Measurements from ENCODE around the gene TULP4.

Gene TULP4

DNA sequence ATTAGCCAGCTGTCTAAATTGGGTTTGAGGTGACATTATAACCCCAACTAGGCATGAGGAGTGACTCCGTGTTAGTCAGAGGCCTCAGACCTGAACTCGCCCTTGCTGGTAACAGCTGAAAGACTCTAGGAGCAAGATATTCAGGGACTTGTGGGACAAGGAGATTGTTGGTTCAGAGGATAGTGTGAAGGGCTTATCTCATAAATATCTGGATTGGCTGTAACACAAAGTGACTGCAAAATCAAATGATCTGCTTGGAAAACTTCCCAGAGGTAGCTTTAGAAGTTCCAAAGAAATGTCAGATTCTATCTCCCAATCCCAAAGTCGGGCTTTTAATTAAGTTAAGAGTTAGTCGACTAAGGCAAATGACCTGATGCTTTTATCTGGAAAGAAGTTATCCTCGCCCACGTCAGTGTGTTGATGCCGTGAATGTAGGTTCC, 72.4 kb downstream of the TULP4 start:
- Histone ChIP-seq H3K27me3 (ENCODE audit: insufficient read depth, low read length, poor library complexity, severe bottlenecking) (no peaks in the 10 kb centered on the region), H2AFZ (ENCODE audit: low read length) (no peak overlapping the region), H3K36me3 (ENCODE audit: insufficient read depth, low read length) (no peaks in the 10 kb centered on the region), H3K9me3 (ENCODE audit: insufficient read depth, low read depth, low read length) (no peaks in the 10 kb centered on the region), H4K20me1 (ENCODE audit: insufficient read depth, low read length, poor library complexity, severe bottlenecking) (no peaks in the 10 kb centered on the region), H3K9me2 (replicated peaks; ENCODE audit: low read depth, low read length) (no peaks in the 10 kb centered on the region), H3K4me1 (ENCODE audit: insufficient read depth, low read length, poor library complexity, severe bottlenecking) (peaks cover 15% of the 10 kb centered on the region), H3K9ac (ENCODE audit: low read depth, low read length, poor library complexity, severe bottlenecking) (no peak overlapping the region), H3K79me2 (ENCODE audit: insufficient read depth, low read length) (no peaks in the 10 kb centered on the region), H3K4me3 (ENCODE audit: low read length, poor library complexity, severe bottlenecking) (no peak overlapping the region), H3F3A (ENCODE audit: low read depth) (no peaks in the 10 kb centered on the region), H3K4me2 (ENCODE audit: low read depth, low read length, poor library complexity, severe bottlenecking) (no peak overlapping the region)
- TF ChIP-seq EZH2phosphoT487 (IDR thresholded peaks at IDR 0.05; ENCODE audit: borderline replicate concordance), result no peak
- no peak for TF ChIP-seq CTCF (conservative IDR thresholded peaks at IDR 0.05; ENCODE audit: low read length)

GRCh38 chr6:158387036-158387435, 74.8 kb downstream of the TULP4 start:
- Histone ChIP-seq H3K36me3 (ENCODE audit: insufficient read depth, low read length) (no peaks in the 10 kb centered on the region), H3K9me3 (ENCODE audit: insufficient read depth, low read depth, low read length) (no peaks in the 10 kb centered on the region), H3K4me1 (ENCODE audit: insufficient read depth, low read length, poor library complexity, severe bottlenecking) (peaks cover 15% of the 10 kb centered on the region), H3K4me2 (ENCODE audit: low read depth, low read length, poor library complexity, severe bottlenecking) (peak overlapping the region; percentile 18), H3K9me2 (replicated peaks; ENCODE audit: low read depth, low read length) (no peaks in the 10 kb centered on the region), H3K9ac (ENCODE audit: low read depth, low read length, poor library complexity, severe bottlenecking) (no peak overlapping the region), H3K79me2 (ENCODE audit: insufficient read depth, low read length) (no peaks in the 10 kb centered on the region), H3K27me3 (ENCODE audit: insufficient read depth, low read length, poor library complexity, severe bottlenecking) (no peaks in the 10 kb centered on the region), H2AFZ (ENCODE audit: low read length) (no peak overlapping the region), H3F3A (ENCODE audit: low read depth) (no peaks in the 10 kb centered on the region), H3K4me3 (ENCODE audit: low read length, poor library complexity, severe bottlenecking) (no peak overlapping the region), H4K20me1 (ENCODE audit: insufficient read depth, low read length, poor library complexity, severe bottlenecking) (no peaks in the 10 kb centered on the region)
- TF ChIP-seq EZH2phosphoT487 (IDR thresholded peaks at IDR 0.05; ENCODE audit: borderline replicate concordance), result no peak
- peak; percentile 52 for TF ChIP-seq CTCF (conservative IDR thresholded peaks at IDR 0.05; ENCODE audit: low read length)

DNA sequence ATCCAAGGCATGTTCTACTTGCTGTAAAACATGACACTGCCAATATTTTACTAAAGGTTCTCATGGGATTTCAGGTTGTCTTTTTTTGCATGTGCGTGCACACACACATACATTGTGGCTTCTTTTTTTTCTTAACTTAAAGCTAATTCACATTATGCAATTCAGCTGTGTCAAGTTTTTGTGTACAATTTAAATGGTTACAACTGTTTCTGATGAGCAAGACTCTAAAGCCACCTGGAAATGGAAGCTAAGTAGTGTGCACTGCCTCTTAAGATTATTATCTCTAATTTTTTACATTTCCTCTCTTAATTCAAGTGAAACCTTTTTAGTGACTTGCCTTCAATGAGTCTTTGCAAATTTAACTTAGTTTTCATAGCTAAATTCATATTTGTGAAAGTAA, 75.3 kb downstream of the TULP4 start:
- Histone ChIP-seq H3K4me1 (ENCODE audit: insufficient read depth, low read length, poor library complexity, severe bottlenecking) (peaks cover 15% of the 10 kb centered on the region), H2AFZ (ENCODE audit: low read length) (0 out of 2 replicates have a peak overlapping the region, but pooled peaks have one; percentile 4), H3K27me3 (ENCODE audit: insufficient read depth, low read length, poor library complexity, severe bottlenecking) (no peaks in the 10 kb centered on the region), H3F3A (ENCODE audit: low read depth) (no peaks in the 10 kb centered on the region), H3K9me3 (ENCODE audit: insufficient read depth, low read depth, low read length) (no peaks in the 10 kb centered on the region; the same call in 1 of the 2 replicates), H3K36me3 (ENCODE audit: insufficient read depth, low read length) (no peaks in the 10 kb centered on the region), H3K4me2 (ENCODE audit: low read depth, low read length, poor library complexity, severe bottlenecking) (peak overlapping the region; percentile 18), H4K20me1 (ENCODE audit: insufficient read depth, low read length, poor library complexity, severe bottlenecking) (no peaks in the 10 kb centered on the region), H3K9ac (ENCODE audit: low read depth, low read length, poor library complexity, severe bottlenecking) (no peak overlapping the region), H3K4me3 (ENCODE audit: low read length, poor library complexity, severe bottlenecking) (no peak overlapping the region), H3K79me2 (ENCODE audit: insufficient read depth, low read length) (no peaks in the 10 kb centered on the region), H3K9me2 (replicated peaks; ENCODE audit: low read depth, low read length) (no peaks in the 10 kb centered on the region)
- no peak for TF ChIP-seq CTCF (conservative IDR thresholded peaks at IDR 0.05; ENCODE audit: low read length)
- no peak for TF ChIP-seq EZH2phosphoT487 (IDR thresholded peaks at IDR 0.05; ENCODE audit: borderline replicate concordance)

Data from Loucy (cell line).